Testis (tissue), 3 donors: ENCODE measurements around the gene ITGA6. TPM values are rescaled to one million over a fixed set of nuclear protein-coding genes. Genes with fewer than 3 reads are reported as not detected.

Source experiments
- DNase-seq: peaks from one replicate; pipeline ENCODE4 v3.0.0-alpha.2; 2019
- H3K27ac ChIP-seq, 2 donors: fragments of 200-600 bp; sonication (generic); one replicate each; pipeline ENCODE4 v1.5.1; 2019
- H3K27me3 ChIP-seq: fragments of 200-600 bp; sonication (generic); one replicate; pipeline ENCODE4 v1.5.1; 2019
- H3K36me3 ChIP-seq: fragments of 200-600 bp; sonication (generic); one replicate; pipeline ENCODE4 v1.5.1; 2017; ENCODE audit warnings: low read depth; ENCODE audit errors: missing control alignments
- H3K4me1 ChIP-seq: fragments of 200-600 bp; sonication (generic); one replicate; pipeline ENCODE4 v1.5.1; 2019
- H3K4me3 ChIP-seq, 2 donors: fragments of 200-600 bp; sonication (generic); one replicate each; pipeline ENCODE4 v1.5.1; 2017 to 2019
- H3K9me3 ChIP-seq: fragments of 200-600 bp; sonication (generic); one replicate; pipeline ENCODE4 v1.5.1; 2017
- CTCF ChIP-seq, 3 experiments: fragments of 450-650 bp in 2 of 3; fragments of 200-600 bp in 1 of 3; sonication (generic) in 1 of 3; IDR thresholded peaks; one replicate each; pipeline ENCODE4 v1.5.1; 2016 to 2019; ENCODE audit warnings: antibody characterized with exemption in 3 of 3, mild to moderate bottlenecking in 2 of 3, moderate library complexity in 1 of 3
- POLR2A ChIP-seq: fragments of 450-650 bp; IDR thresholded peaks from one replicate; pipeline ENCODE4 v1.6.1; 2017; ENCODE audit warnings: antibody characterized with exemption, mild to moderate bottlenecking, moderate library complexity
- WGBS, 2 donors: methylation state at CpG; one replicate each; pipeline ENCODE4 v1.1.5; 2018; 5-methylcytosine and 5-hydroxymethylcytosine counted together
- intact Hi-C: fragments of 100-400 bp; cut with DNase I; formaldehyde crosslinking; loops from one replicate; pipeline ENCODE4 v1.15.1; 2023; ENCODE audit warnings: low total_unique reads
- polyA plus RNA-seq: library from polyadenylated mRNA; stranded (reverse); fragments of 350-450 nt; fragmentation: Illumina TruSeq; extraction: RNeasy Lipid Tissue Mini Kit (QIAGEN cat#74804); gene quantifications from one replicate; pipeline ENCODE4 v1.2.3, GENCODE V29; 2014; ENCODE audit warnings: low read depth, low replicate concordance; ENCODE audit not compliant: insufficient read depth
- total RNA-seq, 2 donors: library from RNA; depleted of rRNA; stranded (reverse); fragments of >200 nt; gene quantifications; one replicate each; pipeline ENCODE4 v1.2.3, GENCODE V29; 2016

Gene ITGA6
- total and polyA plus RNA-seq, 3 donors from 2014 or later = 57.5 to 232 (median 166) TPM

- intact Hi-C loops = no loop called here
- 75 to 90% methylated on average over 4 of the region's 4 CpGs for WGBS, 2 donors
- no peaks in the 10 kb centered on the region for H3K4me1 ChIP-seq
- TF ChIP-seq CTCF (IDR thresholded peaks at IDR 0.05) (no peak), POLR2A (no peak)
- H3K27me3 ChIP-seq = no peaks in the 10 kb centered on the region
- no peak overlapping the region for H3K27ac ChIP-seq
- H3K4me3 ChIP-seq = no peak overlapping the region
- DNase-seq = no peak
- no peaks in the 10 kb centered on the region for H3K9me3 ChIP-seq
- H3K36me3 ChIP-seq = no peaks in the 10 kb centered on the region
Measured at GRCh38 chr2:172415157-172415864, 12.1 kb upstream of the ITGA6 start.

- intact Hi-C loops = no loop called here
- no peaks in the 10 kb centered on the region for H3K4me1 ChIP-seq
- no peak overlapping the region for H3K4me3 ChIP-seq
- no peak for TF ChIP-seq CTCF (IDR thresholded peaks at IDR 0.05)
- TF ChIP-seq POLR2A = no peak
- no peaks in the 10 kb centered on the region for H3K27me3 ChIP-seq
- H3K9me3 ChIP-seq = no peaks in the 10 kb centered on the region
- DNase-seq = no peak
- H3K36me3 ChIP-seq = no peaks in the 10 kb centered on the region
- 81 to 89% methylated on average over 1 of the region's 1 CpG for WGBS, 2 donors
- no peak overlapping the region for H3K27ac ChIP-seq
Measured at GRCh38 chr2:172415865-172416183, 11.6 kb upstream of the ITGA6 start.

GRCh38 chr2:172416447-172417058 is 10.8 kb upstream of the ITGA6 start:
- Histone ChIP-seq H3K9me3 (no peaks in the 10 kb centered on the region), H3K36me3 (no peaks in the 10 kb centered on the region), H3K27ac (no peak overlapping the region), H3K4me3 (no peak overlapping the region), H3K4me1 (no peaks in the 10 kb centered on the region), H3K27me3 (no peaks in the 10 kb centered on the region)
- TF ChIP-seq POLR2A (no peak), CTCF (IDR thresholded peaks at IDR 0.05) (no peak)
- no peak for DNase-seq
- 100% methylated on average over 1 of the region's 1 CpG for WGBS, 2 donors
- intact Hi-C loops = no loop called here

- intact Hi-C loops = no loop called here
- Histone ChIP-seq H3K27ac (no peak overlapping the region), H3K9me3 (no peaks in the 10 kb centered on the region), H3K36me3 (no peaks in the 10 kb centered on the region), H3K4me1 (no peaks in the 10 kb centered on the region), H3K4me3 (no peak overlapping the region), H3K27me3 (no peaks in the 10 kb centered on the region)
- 71 to 79% methylated on average over 3 of the region's 3 CpGs for WGBS, 2 donors
- no peak for TF ChIP-seq POLR2A
- TF ChIP-seq CTCF (IDR thresholded peaks at IDR 0.05) = no peak
- DNase-seq = no peak
Measured at GRCh38 chr2:172420216-172420615, 7.2 kb upstream of the ITGA6 start.

- intact Hi-C loops = no loop called here
- no peaks in the 10 kb centered on the region for H3K36me3 ChIP-seq
- no peak overlapping the region for H3K27ac ChIP-seq
- H3K4me1 ChIP-seq = no peaks in the 10 kb centered on the region
- no peak overlapping the region for H3K4me3 ChIP-seq
- no peak for TF ChIP-seq POLR2A
- no peak for DNase-seq
- H3K9me3 ChIP-seq = no peaks in the 10 kb centered on the region
- H3K27me3 ChIP-seq = no peaks in the 10 kb centered on the region
- 83 to 94% methylated on average over 6 of the region's 6 CpGs for WGBS, 2 donors
Measured at GRCh38 chr2:172423160-172423559, 4.2 kb upstream of the ITGA6 start.
